Activated naive CD4-positive, alpha-beta T cell (primary cell): Measurements from ENCODE around the gene DNAJC3.
"Not testable (repeated sequence)": the region's sequence is repeated elsewhere in the genome, so short reads cannot be mapped to it uniquely, and the experiment has no call there.

Experiments
- DNase-seq, 4 experiments: peaks; one replicate each; lab custom pipeline; 2025; lab: John Stamatoyannopoulos, UW

The DNAJC3 gene

GRCh38 chr13:95714142-95714832 is 37.3 kb downstream of the DNAJC3 start:
- no peak for DNase-seq

- no peak for DNase-seq
Measured at GRCh38 chr13:95716231-95716630, 39.3 kb downstream of the DNAJC3 start.

- no peak for DNase-seq
Measured at GRCh38 chr13:95722241-95722640, 45.3 kb downstream of the DNAJC3 start.

GRCh38 chr13:95723438-95723837 is 46.5 kb downstream of the DNAJC3 start:
- no peak for DNase-seq

- DNase-seq, result no peak
Measured at GRCh38 chr13:95724252-95724651, 47.3 kb downstream of the DNAJC3 start.

- DNase-seq, result no peak
Measured at GRCh38 chr13:95726876-95727275, 49.9 kb downstream of the DNAJC3 start.

- DNase-seq, result no peak
Measured at GRCh38 chr13:95728957-95729356, 52.0 kb downstream of the DNAJC3 start.

GRCh38 chr13:95734124-95734523 is 57.2 kb downstream of the DNAJC3 start:
- DNase-seq, result no peak

- not testable (repeated sequence) for DNase-seq
Measured at GRCh38 chr13:95740071-95740978, 63.4 kb downstream of the DNAJC3 start.

GRCh38 chr13:95740979-95741320 is 64.0 kb downstream of the DNAJC3 start:
- DNase-seq, result no peak

- no peak for DNase-seq
Measured at GRCh38 chr13:95741584-95742563, 64.9 kb downstream of the DNAJC3 start.

- no peak for DNase-seq
Measured at GRCh38 chr13:95743192-95743591, 66.3 kb downstream of the DNAJC3 start.

- DNase-seq, result no peak
Measured at GRCh38 chr13:95745289-95745688, 68.3 kb downstream of the DNAJC3 start.

- no peak for DNase-seq
Measured at GRCh38 chr13:95745752-95746151, 68.8 kb downstream of the DNAJC3 start.

- no peak for DNase-seq
Measured at GRCh38 chr13:95749545-95749944, 72.6 kb downstream of the DNAJC3 start.

- DNase-seq, result no peak
Measured at GRCh38 chr13:95752677-95753076, 75.7 kb downstream of the DNAJC3 start.

- DNase-seq, result no peak
Measured at GRCh38 chr13:95754069-95754468, 77.1 kb downstream of the DNAJC3 start.

- no peak for DNase-seq
Measured at GRCh38 chr13:95756072-95756471, 79.1 kb downstream of the DNAJC3 start.

- not testable (repeated sequence) for DNase-seq
Measured at GRCh38 chr13:95762626-95763025, 85.7 kb downstream of the DNAJC3 start.

GRCh38 chr13:95763601-95764000 is 86.7 kb downstream of the DNAJC3 start:
- no peak for DNase-seq

- no peak for DNase-seq
Measured at GRCh38 chr13:95771905-95772304, 95.0 kb downstream of the DNAJC3 start.

- no peak for DNase-seq
Measured at GRCh38 chr13:95779522-95779921, 102.6 kb downstream of the DNAJC3 start.
